ENCODE data around the gene KDM5A. TPM values are rescaled to one million over a fixed set of nuclear protein-coding genes. Genes with fewer than 3 reads are reported as not detected.

Gene KDM5A
- total and polyA plus RNA-seq, 2 donors (not counting 3 experiments of a cell fraction or from before 2014, with no cell fraction given), result 12.6 to 61.0 TPM

GRCh38 chr12:292186-292585, 96.9 kb downstream of the KDM5A start:
- dilution Hi-C loops (cut with MboI; ENCODE audit: extremely low pct_ligation_motif_present, low sequenced_read_pairs), result no loop called here
- no peak for FAIRE-seq
- TF ChIP-seq JUN (IDR thresholded peaks at IDR 0.05; ENCODE audit: borderline replicate concordance, insufficient read depth, insufficient read length, low read depth) (no peak), POLR2A (IDR thresholded peaks at IDR 0.05; ENCODE audit: low read depth, low read length) (no peak), CTCF (IDR thresholded peaks at IDR 0.05; ENCODE audit: extremely low read depth in 1 of 2, insufficient read depth in 1 of 2, low read depth in 1 of 2, low read length in 2 of 2) (no peak), GATA2 (IDR thresholded peaks at IDR 0.05; ENCODE audit: insufficient read depth, insufficient read length, low read depth, low read length) (no peak), EZH2 (IDR thresholded peaks at IDR 0.05; ENCODE audit: borderline replicate concordance, low read depth, low read length, severe bottlenecking) (no peak), POLR2AphosphoS5 (IDR thresholded peaks at IDR 0.05; ENCODE audit: insufficient read depth, low read depth, low read length) (no peak), FOS (IDR thresholded peaks at IDR 0.05; ENCODE audit: borderline replicate concordance, insufficient read depth, low read length) (no peak), MYC (IDR thresholded peaks at IDR 0.05; ENCODE audit: low read depth, low read length) (no peak)
- TF ChIP-seq, protein P1, sequence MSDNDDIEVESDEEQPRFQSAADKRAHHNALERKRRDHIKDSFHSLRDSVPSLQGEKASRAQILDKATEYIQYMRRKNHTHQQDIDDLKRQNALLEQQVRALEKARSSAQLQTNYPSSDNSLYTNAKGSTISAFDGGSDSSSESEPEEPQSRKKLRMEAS (IDR thresholded peaks at IDR 0.05; ENCODE audit: insufficient read depth, insufficient read length), result no peak
- Histone ChIP-seq H3K9me1 (replicated peaks; ENCODE audit: control insufficient read depth, extremely low read depth, insufficient read depth, low read length) (no peaks in the 10 kb centered on the region), H3K4me1 (ENCODE audit: control insufficient read depth, extremely low read depth, insufficient read depth, low read length) (no peaks in the 10 kb centered on the region), H3K27me3 (ENCODE audit: control insufficient read depth in 2 of 2, insufficient read depth in 2 of 2, low read length in 2 of 2) (no peaks in the 10 kb centered on the region), H3K36me3 (ENCODE audit: control insufficient read depth in 2 of 2, extremely low read depth in 1 of 2, insufficient read depth in 2 of 2, low read length in 2 of 2) (peaks cover 22 to 23% of the 10 kb centered on the region in 2 experiments), H2AFZ (ENCODE audit: low read depth, low read length) (no peak overlapping the region), H3K4me2 (ENCODE audit: insufficient read depth, low read length) (no peak overlapping the region), H4K20me1 (replicated peaks; ENCODE audit: control insufficient read depth, extremely low read depth, insufficient read depth, low read length) (no peaks in the 10 kb centered on the region), H3K9ac (replicated peaks; ENCODE audit: extremely low read depth, insufficient read depth, low read length) (no peak overlapping the region), H3K79me2 (ENCODE audit: control insufficient read depth, insufficient read depth, low read length) (peaks cover 2% of the 10 kb centered on the region), H3K4me3 (replicated peaks in 1 of 3; ENCODE audit: insufficient read depth in 1 of 3, low read depth in 1 of 3, low read length in 3 of 3) (no peak overlapping the region), H3K9me3 (replicated peaks; ENCODE audit: control insufficient read depth, insufficient read depth, low read length) (no peaks in the 10 kb centered on the region), H3K27ac (ENCODE audit: insufficient read depth, low read depth, low read length) (no peak overlapping the region)
- ChIA-PET CTCF (no interaction called here), POLR2A (no interaction called here)
- intact Hi-C loops (cut with micrococcal nuclease), result no loop called here
- BruUV-seq (replicated peaks), result no TSS peak
- no peak for DNase-seq (ENCODE audit: low read depth, low spot score)

All from endothelial cell of umbilical vein (primary cell).